ENCODE measurements around the gene SYT15. TPM values are rescaled to one million over a fixed set of nuclear protein-coding genes. Genes with fewer than 3 reads are reported as not detected.

SYT15 gene
- total and polyA plus RNA-seq, 10 of the 15 experiments (the other 5 are each of a cell fraction or from before 2014, with no cell fraction given), result 0.03 to 0.67 (median 0.15) TPM

DNA sequence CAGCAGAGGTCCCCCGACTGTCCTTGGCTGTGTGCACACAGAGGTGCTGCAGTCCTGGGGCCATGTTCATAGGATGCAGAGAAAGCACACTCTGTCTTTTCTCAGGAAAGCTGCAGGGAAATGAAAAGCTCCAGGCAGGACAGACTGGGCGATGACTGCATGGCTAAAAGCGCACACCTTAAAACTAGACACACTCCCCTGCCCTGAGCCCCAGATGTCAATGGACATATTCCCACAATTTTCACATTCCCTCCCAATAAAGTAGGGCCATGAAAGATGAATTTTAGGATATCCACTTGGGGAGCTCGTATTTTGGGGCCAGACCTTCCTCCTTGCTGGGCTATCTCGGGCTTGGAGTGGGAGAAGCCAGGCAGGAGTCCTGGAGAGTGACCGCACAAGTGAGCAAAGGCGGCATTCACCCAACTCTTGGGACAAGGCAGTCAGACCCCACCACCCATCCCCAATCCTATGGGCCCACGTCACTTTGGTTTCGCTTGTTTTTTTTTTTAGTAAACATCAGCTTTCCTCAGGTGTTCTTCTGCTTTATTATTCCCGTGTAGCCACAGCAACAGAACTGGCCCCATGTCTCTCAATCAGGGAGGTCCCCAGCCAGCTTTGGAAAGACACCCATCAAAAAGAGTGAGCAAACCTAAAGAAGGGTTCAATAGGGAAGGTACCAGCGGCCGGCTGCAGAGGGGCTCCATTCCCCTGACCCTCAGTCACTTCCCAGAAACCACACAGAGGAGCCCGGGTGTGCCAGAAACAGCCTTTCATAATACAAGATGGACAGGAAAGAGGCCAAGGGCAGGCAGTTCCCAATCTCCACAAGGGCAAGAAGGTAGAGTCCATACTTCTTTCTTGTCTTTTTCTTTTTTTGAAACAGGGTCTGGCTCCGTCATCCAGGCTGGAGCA, 35.2 kb upstream of the SYT15 start:
- no peak for FAIRE-seq
- DNase-seq (ENCODE audit: low read depth, low spot score), result no peak
- in situ Hi-C loops (cut with MboI) (no loop called here), intact Hi-C loops (cut with micrococcal nuclease; ENCODE audit: unreplicated experiment) (no loop called here)
- TF ChIP-seq DPF2 (IDR thresholded peaks at IDR 0.05) (no peak), YBX1 (IDR thresholded peaks at IDR 0.05) (no peak), NBN (IDR thresholded peaks at IDR 0.05) (no peak), ELK1 (IDR thresholded peaks at IDR 0.05; ENCODE audit: low read depth, low read length) (no peak), MYC (IDR thresholded peaks at IDR 0.05; ENCODE audit: insufficient read depth, insufficient read length, insufficient replicate concordance, low read length, severe bottlenecking) (no peak), KDM1A (IDR thresholded peaks at IDR 0.05; ENCODE audit: borderline replicate concordance) (no peak), ZBTB4 (CRISPR knock-in tag; IDR thresholded peaks at IDR 0.05) (no peak), WRNIP1 (IDR thresholded peaks at IDR 0.05; ENCODE audit: borderline replicate concordance, low read depth, low read length) (no peak), ZBED1 (IDR thresholded peaks at IDR 0.05; ENCODE audit: borderline replicate concordance) (no peak), STAT3 (IDR thresholded peaks at IDR 0.05; ENCODE audit: low read depth, low read length) (no peak), RCOR1 (conservative IDR thresholded peaks at IDR 0.05; ENCODE audit: low read depth, low read length) (no peak)
- Histone ChIP-seq H3K27ac (ENCODE audit: control insufficient read depth, insufficient read depth) (no peak overlapping the region), H3K9me3 (replicated peaks; ENCODE audit: control insufficient read depth, insufficient read depth, low read length) (no peaks in the 10 kb centered on the region), H3K79me2 (ENCODE audit: control insufficient read depth, insufficient read depth, low read length) (no peaks in the 10 kb centered on the region), H3K4me1 (ENCODE audit: control insufficient read depth, insufficient read depth, low read length) (no peaks in the 10 kb centered on the region), H3K4me3 (no peak overlapping the region), H3K36me3 (ENCODE audit: control insufficient read depth in 2 of 2, insufficient read depth in 2 of 2, low read length in 1 of 2) (no peaks in the 10 kb centered on the region), H4K20me1 (ENCODE audit: control insufficient read depth, insufficient read depth) (no peaks in the 10 kb centered on the region), H2AFZ (ENCODE audit: control insufficient read depth, low read depth, low read length) (no peak overlapping the region), H3K27me3 (replicated peaks in 1 of 2; ENCODE audit: control insufficient read depth in 2 of 2, insufficient read depth in 2 of 2, low read length in 1 of 2) (peaks cover 0 to 5% of the 10 kb centered on the region in 2 experiments; a peak in 1 of 4 replicates), H3K4me2 (ENCODE audit: control insufficient read depth, insufficient read depth) (no peak overlapping the region), H3K9ac (ENCODE audit: control insufficient read depth, insufficient read depth, low read length) (no peak overlapping the region)
- RAD21 ChIA-PET (ENCODE audit: unreplicated experiment), result no interaction called here
- CTCF ChIA-PET, result interaction anchor here (1.6 kb wide), 1 partner anchor 12 kb away, joined by 5 read pairs; no protein-coding TSS in a partner anchor
- SMC1A ChIA-PET (ENCODE audit: uncharacterized antibody, unreplicated experiment), result no interaction called here
- BruUV-seq (replicated peaks), result no TSS peak
- POLR2A ChIA-PET, result no interaction called here
- ATAC-seq, result no peak
- WGBS (ENCODE audit: insufficient coverage, insufficient replicate concordance, low lambda C conversion rate, missing lambda C conversion rate), result 34% methylated on average over 14 of the region's 14 CpGs
